Gastrocnemius medialis (tissue), 4 donors: ENCODE results near the gene PTGDS. TPM values are rescaled to one million over a fixed set of nuclear protein-coding genes. Genes with fewer than 3 reads are reported as not detected.

ENCODE experiments used
- ATAC-seq, 2 donors: fragments of 150-250 bp; one replicate each; pipeline ENCODE4 v1.9.1; 2016
- DNase-seq, 2 donors: peaks; one replicate each; pipeline ENCODE4 v3.0.0-alpha.2; 2019
- H3K27ac ChIP-seq, 4 donors: fragments of 200-600 bp; sonication (generic); 1 replicate in 1 of 4; 2 replicates in 3 of 4; pipeline ENCODE4 v1.5.1; 2016 to 2018; ENCODE audit warnings: mild to moderate bottlenecking in 2 of 4, moderate library complexity in 1 of 4
- H3K27me3 ChIP-seq, 3 donors: fragments of 200-600 bp; sonication (generic) in 2 of 3; 1 replicate in 1 of 3; 2 replicates in 2 of 3; pipeline versions ENCODE4 v1.5.1 to v1.6.0; 2016 to 2019; ENCODE audit warnings: mild to moderate bottlenecking in 1 of 3, moderate library complexity in 1 of 3
- H3K36me3 ChIP-seq, 2 donors: fragments of 200-600 bp; sonication (generic) in 1 of 2; one replicate each; pipeline ENCODE4 v1.5.1; 2017 to 2018
- H3K4me1 ChIP-seq, 2 donors: fragments of 200-600 bp; sonication (generic) in 1 of 2; one replicate each; pipeline ENCODE4 v1.5.1; 2016 to 2017; ENCODE audit warnings: mild to moderate bottlenecking in 2 of 2
- H3K4me3 ChIP-seq, 4 donors: fragments of 200-600 bp; sonication (generic) in 3 of 4; 1 replicate in 1 of 4; 2 replicates in 3 of 4; pipeline ENCODE4 v1.5.1; 2016 to 2019; ENCODE audit warnings: mild to moderate bottlenecking in 2 of 4
- H3K9me3 ChIP-seq, 3 donors: fragments of 200-600 bp; sonication (generic) in 2 of 3; 1 replicate in 1 of 3; 2 replicates in 2 of 3; pipeline ENCODE4 v1.5.1; 2016 to 2019
- POLR2A ChIP-seq, 2 donors: fragments of 450-650 bp; IDR thresholded peaks; one replicate each; pipeline ENCODE4 v1.6.1; 2017; ENCODE audit warnings: antibody characterized with exemption in 2 of 2, mild to moderate bottlenecking in 2 of 2, moderate library complexity in 2 of 2
- in situ Hi-C, 4 donors: fragments of 200-750 bp; cut with MboI; loops; one replicate each; pipeline versions ENCODE4 v1.15.0 to v1.8.0; 2017; ENCODE audit warnings: low sequenced_read_pairs in 4 of 4
- intact Hi-C: fragments of 100-400 bp; cut with DNase I; formaldehyde crosslinking; loops from one replicate; pipeline ENCODE4 v1.15.1; 2023; ENCODE audit warnings: low total_unique reads
- total RNA-seq, 4 donors: library from RNA; depleted of rRNA; stranded (reverse); fragments of >200 nt; gene quantifications; one replicate each; pipeline versions ENCODE4 v1.1.0 to v1.2.3, GENCODE V29; 2016
- TF ChIP-seq, protein P1 (sequence below), 5 experiments: fragments of 450-650 bp in 3 of 5; fragments of 200-600 bp in 2 of 5; sonication (generic) in 2 of 5; IDR thresholded peaks in 4 of 5; conservative IDR thresholded peaks in 1 of 5; 1 replicate in 4 of 5; 2 replicates in 1 of 5; pipeline ENCODE4 v1.5.1; 2016 to 2019; ENCODE audit warnings: antibody characterized with exemption in 5 of 5, mild to moderate bottlenecking in 3 of 5, moderate library complexity in 3 of 5

The PTGDS gene
- total RNA-seq, 4 donors from 2014 or later = 2.3 to 35.2 (median 27.0) TPM

DNA sequence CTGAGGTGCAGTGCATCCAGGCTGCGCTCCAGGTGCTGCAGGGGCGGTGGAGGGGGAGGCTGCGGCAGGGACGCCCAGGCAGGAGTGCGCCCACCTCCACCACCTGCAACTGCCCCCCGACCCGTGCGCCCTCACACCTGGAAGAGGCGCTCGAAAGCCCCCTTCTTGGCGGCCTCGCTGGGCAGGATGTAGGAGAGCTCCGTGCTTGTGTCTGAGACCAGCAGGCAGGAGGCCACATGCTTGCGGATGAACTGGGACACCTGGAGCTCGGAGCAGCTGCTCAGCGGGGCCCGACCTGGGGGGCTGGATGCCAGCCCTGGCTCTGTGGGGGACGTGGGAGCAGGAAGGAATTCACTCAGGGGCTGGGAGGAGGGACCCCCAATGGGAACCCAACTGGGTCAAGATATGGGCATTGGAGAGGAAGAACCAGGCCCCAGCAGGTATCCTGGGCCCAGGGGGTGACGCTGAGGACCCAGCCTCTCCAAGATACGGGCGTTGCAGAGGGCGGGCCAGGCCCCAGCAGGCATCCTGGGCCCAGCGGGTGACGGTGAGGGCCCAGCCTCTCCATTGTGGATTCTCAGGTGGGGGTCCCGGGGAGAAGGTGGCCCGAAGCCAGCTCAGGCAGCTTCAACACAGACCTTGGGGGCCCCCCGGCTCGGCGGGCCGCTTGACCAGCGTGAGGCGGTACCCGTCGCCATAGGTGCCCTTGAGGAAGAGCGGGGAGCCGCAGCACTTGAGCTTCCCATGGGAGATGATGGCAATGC is 37.7 kb downstream of the PTGDS start:
- DNase-seq = no peak
- H3K36me3 ChIP-seq = peaks cover 0 to 55% of the 10 kb centered on the region in 2 donors
- TF ChIP-seq, protein P1, sequence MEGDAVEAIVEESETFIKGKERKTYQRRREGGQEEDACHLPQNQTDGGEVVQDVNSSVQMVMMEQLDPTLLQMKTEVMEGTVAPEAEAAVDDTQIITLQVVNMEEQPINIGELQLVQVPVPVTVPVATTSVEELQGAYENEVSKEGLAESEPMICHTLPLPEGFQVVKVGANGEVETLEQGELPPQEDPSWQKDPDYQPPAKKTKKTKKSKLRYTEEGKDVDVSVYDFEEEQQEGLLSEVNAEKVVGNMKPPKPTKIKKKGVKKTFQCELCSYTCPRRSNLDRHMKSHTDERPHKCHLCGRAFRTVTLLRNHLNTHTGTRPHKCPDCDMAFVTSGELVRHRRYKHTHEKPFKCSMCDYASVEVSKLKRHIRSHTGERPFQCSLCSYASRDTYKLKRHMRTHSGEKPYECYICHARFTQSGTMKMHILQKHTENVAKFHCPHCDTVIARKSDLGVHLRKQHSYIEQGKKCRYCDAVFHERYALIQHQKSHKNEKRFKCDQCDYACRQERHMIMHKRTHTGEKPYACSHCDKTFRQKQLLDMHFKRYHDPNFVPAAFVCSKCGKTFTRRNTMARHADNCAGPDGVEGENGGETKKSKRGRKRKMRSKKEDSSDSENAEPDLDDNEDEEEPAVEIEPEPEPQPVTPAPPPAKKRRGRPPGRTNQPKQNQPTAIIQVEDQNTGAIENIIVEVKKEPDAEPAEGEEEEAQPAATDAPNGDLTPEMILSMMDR (IDR thresholded peaks at IDR 0.05 in 4 of 5, conservative IDR thresholded peaks at IDR 0.05 in 1 of 5) = no peak
- TF ChIP-seq POLR2A (IDR thresholded peaks at IDR 0.05) = no peak
- no peak for ATAC-seq
- no peaks in the 10 kb centered on the region for H3K27me3 ChIP-seq
- intact Hi-C loops = no loop called here
- H3K4me3 ChIP-seq = no peak overlapping the region
- no peaks in the 10 kb centered on the region for H3K9me3 ChIP-seq
- in situ Hi-C loops = no loop called here
- no peaks in the 10 kb centered on the region for H3K4me1 ChIP-seq
- no peak overlapping the region for H3K27ac ChIP-seq

DNA sequence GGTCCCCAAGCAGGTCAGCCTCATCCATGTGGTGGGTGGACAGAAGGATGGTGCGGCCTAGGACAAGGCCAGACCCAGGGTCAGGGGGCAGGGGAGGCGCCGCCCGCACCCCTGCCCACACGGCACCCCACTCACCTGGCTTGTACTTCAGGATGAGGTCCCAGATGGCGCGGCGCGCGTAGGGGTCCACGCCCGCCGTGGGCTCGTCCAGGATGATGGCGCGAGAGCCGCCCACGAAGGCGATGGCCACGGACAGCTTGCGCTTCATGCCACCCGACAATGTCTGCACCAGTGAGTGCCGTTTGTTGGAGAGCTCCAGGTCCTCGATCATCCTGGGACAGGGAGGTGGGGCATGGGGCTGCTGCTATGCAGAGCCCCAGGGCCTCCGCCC is 38.2 kb downstream of the PTGDS start:
- Histone ChIP-seq H3K27ac (no peak overlapping the region), H3K9me3 (no peaks in the 10 kb centered on the region), H3K4me3 (no peak overlapping the region), H3K27me3 (no peaks in the 10 kb centered on the region), H3K36me3 (peaks cover 0 to 55% of the 10 kb centered on the region in 2 donors), H3K4me1 (no peaks in the 10 kb centered on the region)
- intact Hi-C loops = no loop called here
- in situ Hi-C loops = no loop called here
- DNase-seq (no peak), ATAC-seq (no peak)
- no peak for TF ChIP-seq POLR2A (IDR thresholded peaks at IDR 0.05)
- TF ChIP-seq, protein P1 (IDR thresholded peaks at IDR 0.05 in 4 of 5, conservative IDR thresholded peaks at IDR 0.05 in 1 of 5) = no peak

DNA sequence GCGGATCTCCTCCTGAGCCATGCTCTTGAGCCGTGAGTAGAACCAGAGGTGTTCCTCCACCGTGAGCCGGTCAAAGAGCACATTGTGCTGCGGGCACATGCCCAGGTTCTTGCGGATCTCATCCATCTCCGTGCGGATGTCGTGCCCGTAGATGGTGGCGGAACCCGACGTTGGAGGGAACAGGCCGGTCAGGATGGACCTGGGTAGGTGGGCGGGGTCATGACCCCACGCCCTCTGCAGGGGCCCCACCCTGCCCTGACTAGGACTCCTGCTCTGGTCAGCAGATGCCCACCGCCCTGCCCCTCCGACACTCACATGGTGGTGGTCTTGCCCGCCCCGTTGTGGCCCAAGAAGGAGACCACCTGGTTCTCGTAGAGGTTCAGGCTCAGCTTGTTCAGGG is 38.7 kb downstream of the PTGDS start:
- no peaks in the 10 kb centered on the region for H3K27me3 ChIP-seq
- no peak overlapping the region for H3K4me3 ChIP-seq
- TF ChIP-seq, protein P1 (IDR thresholded peaks at IDR 0.05 in 4 of 5, conservative IDR thresholded peaks at IDR 0.05 in 1 of 5) = no peak
- TF ChIP-seq POLR2A (IDR thresholded peaks at IDR 0.05) = no peak
- no peaks in the 10 kb centered on the region for H3K4me1 ChIP-seq
- DNase-seq = no peak
- in situ Hi-C loops (no loop called here), intact Hi-C loops (no loop called here)
- H3K9me3 ChIP-seq = no peaks in the 10 kb centered on the region
- ATAC-seq = no peak
- H3K36me3 ChIP-seq = peaks cover 0 to 57% of the 10 kb centered on the region in 2 donors
- H3K27ac ChIP-seq = no peak overlapping the region

DNA sequence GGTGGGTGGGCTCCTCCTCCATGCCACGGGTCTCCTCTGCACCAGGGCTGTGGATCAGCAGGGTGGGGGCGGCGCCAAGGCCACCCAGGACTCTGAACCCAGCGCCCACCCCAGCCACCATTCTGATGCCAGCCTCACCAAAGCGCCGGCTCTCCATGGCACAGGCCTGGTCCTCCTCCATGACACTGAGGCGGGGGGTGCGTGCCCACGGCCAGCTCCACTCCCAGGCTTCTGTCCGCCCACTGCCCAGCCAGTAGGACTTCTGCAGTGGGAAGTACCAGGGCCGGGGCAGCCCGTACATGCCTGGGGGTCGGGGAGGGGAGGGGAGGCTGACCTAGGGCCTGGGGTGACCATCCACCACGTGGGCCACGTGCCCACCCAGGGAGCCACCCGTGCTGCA is 39.1 kb downstream of the PTGDS start:
- ATAC-seq (no peak), DNase-seq (no peak)
- intact Hi-C loops (no loop called here), in situ Hi-C loops (no loop called here)
- Histone ChIP-seq H3K4me1 (no peaks in the 10 kb centered on the region), H3K27me3 (no peaks in the 10 kb centered on the region), H3K36me3 (peaks cover 0 to 57% of the 10 kb centered on the region in 2 donors), H3K9me3 (no peaks in the 10 kb centered on the region), H3K4me3 (no peak overlapping the region), H3K27ac (no peak overlapping the region)
- TF ChIP-seq, protein P1 (IDR thresholded peaks at IDR 0.05 in 4 of 5, conservative IDR thresholded peaks at IDR 0.05 in 1 of 5) = no peak
- no peak for TF ChIP-seq POLR2A (IDR thresholded peaks at IDR 0.05)
